SIG-M5 treated with dmso at 0.1 percent for 504 hours (cell line): ENCODE data around the gene PROC.
"Not testable (repeated sequence)": the region's sequence is repeated elsewhere in the genome, so short reads cannot be mapped to it uniquely, and the experiment has no call there.

Experiments used
- DNase-seq: peaks from one replicate; lab custom pipeline; 2025; ENCODE audit not compliant: unreplicated experiment; lab: John Stamatoyannopoulos, UW

The PROC gene

DNA sequence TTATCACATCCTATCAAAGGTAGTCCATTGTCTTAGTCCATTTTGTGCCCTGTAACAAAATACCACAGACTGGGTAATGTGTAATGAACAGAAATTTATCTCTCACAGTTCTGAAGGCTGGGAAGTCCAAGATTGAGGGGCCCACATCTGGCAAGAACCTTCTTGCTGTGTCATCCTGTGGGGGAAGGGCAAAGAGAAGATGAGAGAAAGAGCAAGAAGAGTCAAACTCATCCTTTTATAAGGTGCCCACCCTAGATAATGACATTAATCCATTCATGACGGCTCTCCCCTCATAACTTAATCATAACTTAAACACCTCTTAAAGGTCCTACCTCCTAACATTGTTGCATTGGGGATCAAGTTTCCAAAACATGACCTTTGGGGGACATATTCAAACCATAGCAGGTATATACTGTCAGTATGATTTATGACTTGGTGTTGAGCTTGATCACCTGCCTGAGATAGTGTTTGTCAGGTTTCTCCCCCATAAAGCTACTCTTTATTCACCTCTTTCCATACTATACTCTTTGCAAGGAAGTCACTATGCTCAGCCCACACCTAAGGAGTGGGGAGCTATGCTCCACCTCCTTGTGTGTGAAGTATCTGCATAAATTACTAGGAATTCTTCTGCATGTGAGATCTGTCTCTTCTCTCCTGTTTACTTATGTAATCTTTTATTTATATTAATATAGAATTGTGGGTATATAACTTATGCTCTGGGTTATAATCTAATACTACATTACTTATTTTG, 25.2 kb upstream of the PROC start:
- DNase-seq: no peak

DNA sequence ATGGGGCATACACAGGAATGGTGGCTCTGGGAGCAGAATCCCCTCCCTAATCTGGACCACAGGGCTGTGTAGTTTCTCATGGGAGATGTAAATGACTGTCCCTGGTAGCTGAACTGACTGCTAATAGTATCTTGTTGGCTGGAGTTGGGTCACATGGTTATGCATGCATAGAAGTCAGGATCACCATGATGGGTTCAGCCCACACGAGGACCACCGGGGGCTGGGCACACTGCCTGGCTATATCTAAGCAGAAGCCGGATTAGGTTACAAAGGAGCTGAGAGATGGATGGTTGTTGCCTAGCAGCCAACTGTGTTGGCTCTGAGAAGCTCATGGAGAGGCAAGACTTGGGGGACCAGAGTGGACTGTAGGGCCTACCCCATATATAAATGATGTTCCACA, 23.7 kb upstream of the PROC start:
- no peak for DNase-seq

DNA sequence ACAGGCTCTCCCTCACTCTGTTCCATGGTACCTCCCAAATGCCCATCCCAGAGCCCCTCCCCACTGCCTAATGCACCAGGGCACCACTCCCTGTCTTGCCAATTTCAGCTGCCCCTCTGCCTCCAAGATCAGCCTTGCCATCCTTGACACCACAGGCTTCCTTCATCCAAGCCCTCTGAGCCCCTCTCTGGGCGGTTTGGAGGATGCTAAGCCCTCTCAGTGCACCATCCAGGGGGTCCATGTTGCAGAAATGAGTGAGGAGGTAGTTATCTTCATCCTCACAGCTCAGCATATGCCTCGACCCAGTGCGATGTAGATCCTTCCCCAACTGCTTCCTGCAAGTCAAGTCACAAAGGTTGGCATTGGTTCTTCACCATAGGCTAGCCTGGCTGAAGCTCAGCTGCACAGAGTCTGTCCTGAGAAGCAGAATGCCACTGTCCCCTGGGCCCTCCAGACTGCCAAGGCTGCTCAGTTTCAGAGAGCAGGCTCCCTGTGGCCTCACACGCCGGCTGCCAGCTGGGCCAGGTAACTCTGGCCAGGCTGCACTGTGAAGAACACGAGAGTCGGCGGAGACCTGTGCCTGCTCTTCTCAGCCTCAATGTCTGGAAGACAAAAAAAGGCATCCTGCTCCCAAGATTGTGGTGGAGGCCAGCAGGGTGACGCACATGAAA, 20.5 kb upstream of the PROC start:
- no peak for DNase-seq

DNA sequence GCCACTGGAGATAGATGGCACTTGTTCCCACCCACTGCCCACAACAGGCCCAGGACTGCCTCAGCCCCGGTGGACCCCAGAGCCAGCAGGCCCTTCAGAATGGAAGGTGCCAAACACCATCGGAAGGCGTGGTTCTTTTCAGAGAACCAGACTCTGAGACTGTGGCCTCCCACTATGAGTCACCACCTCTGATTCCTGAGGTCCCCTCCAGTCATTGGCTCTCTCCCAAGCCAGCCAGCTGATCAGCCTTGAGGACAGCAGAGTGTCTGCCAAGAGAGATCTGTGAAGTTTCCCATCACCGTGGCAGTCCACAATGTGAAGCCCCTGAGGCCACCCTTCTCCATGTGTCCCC, 20.0 kb upstream of the PROC start:
- DNase-seq: peak; percentile 78

DNA sequence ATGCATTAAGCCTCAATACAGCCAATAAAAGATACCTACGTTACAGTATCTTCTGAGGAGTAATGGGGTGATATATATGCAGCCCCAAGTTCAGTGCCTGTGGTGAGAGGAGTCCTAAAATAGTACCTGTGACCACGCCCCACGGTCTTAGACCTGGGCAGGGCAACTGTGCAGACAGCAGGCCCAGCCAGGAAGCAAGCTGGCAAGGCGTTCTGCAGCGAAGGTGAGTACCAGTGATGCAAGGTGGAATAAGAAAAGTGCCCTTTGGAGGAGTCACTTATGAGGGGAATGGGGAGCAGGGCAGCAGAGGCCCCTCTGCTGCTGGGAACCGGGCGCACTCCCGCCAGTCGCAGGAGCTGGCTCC, 17.7 kb upstream of the PROC start:
- DNase-seq: no peak

DNA sequence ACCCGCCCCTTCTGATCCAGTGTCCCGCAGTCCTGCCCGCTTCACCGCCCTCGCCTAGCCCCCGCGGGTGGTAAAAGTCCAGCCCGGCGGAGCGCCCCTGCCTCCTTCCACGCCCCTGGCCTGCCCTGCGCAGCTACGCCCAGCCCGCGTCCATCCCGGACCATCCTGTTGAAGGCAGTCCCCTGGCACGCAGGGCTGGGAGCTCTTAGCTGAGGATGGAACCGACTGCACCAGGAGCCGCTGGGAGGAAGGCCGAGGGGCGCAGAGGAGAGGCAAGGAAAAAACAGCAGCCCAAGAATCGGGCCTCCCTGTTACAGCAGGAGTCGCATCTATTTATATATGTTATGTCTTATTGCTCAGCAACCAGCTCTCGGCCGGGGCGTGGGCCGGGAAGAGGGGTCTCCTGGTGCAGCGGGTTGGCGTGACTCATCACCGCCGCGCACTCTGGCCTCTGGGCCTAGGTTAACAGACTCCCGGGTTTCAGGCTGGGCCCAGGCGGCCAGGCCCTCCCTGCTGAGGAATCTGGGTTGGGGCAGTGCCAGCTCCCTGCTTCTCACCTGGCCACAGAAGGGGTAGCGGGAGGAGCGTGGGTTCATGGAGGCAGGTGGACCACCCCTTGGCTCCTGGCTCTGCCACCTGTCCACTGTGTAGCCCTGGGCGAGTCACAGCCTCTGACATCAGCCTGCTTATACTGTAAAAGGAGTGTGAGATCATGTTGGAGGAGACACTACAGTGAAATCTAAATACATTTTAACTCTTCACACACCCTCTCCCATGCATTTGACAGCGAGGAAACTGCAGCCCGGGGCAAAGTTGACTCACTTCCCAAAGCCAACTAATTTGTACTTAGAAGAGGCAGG, 17.1 kb upstream of the PROC start:
- DNase-seq: no peak

DNA sequence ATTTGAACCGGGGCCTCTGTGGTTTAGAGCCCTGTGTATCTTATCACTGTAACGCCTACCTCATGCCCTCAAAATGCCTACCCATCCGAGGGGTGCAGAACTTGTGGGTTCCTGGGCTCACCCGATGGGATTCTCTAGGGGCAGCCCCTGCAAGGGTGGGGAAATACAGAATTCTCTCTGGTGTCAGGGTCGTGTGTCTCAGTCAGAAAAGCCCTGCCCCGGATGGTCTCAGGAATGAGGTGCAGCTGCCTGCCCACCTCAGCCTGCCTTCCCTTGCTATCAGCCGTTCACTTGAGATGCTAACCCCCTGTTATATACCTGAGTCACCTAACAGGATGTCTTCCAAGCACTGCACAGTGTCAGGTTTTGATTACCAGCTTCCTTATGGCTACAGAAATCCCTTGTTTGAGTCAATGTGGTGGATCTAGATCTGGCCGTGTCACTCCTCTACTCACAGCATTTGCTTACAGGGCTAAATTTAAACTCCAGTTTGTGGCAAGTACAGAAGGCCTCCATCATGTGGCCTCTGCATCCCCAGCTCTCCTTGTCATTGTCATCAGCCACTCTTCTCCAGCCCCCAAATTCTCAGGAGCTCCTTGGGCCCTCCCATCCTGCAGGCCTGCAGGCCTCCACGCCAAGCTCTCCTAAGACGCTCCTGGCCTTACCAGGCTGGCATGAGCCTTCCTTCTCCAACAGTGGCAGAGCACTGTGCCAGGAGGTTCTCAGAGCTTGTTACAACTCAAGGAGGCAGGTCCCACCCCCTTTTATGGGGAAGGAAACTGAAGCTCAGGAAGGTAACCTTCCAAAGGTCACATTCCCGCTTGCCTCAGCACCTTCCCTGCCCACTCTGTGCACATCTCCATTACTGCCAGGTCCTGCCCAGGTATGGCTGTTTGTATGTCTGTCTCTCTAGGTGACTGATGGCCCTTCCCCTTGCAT, 16.2 kb upstream of the PROC start:
- DNase-seq: no peak

DNA sequence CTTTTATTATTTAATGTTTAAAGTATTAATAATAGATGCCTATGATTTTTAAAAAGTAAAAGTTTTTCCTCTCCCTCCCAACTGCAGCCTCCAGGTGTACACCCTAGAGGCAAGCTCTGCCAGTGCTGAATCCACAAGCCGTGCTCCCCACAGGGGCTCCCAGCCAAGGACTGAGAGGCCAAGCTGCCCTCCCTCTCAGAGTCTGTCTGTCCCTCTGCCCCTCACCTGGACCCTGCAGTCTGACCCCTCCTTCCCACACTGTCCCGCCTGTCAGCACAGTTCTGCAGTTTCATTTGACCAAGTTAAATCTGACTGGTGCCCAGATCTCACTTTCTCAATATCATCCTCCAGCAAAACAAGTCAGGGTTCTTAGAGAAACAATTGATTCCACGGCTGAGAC, 14.8 kb upstream of the PROC start:
- DNase-seq: no peak

DNA sequence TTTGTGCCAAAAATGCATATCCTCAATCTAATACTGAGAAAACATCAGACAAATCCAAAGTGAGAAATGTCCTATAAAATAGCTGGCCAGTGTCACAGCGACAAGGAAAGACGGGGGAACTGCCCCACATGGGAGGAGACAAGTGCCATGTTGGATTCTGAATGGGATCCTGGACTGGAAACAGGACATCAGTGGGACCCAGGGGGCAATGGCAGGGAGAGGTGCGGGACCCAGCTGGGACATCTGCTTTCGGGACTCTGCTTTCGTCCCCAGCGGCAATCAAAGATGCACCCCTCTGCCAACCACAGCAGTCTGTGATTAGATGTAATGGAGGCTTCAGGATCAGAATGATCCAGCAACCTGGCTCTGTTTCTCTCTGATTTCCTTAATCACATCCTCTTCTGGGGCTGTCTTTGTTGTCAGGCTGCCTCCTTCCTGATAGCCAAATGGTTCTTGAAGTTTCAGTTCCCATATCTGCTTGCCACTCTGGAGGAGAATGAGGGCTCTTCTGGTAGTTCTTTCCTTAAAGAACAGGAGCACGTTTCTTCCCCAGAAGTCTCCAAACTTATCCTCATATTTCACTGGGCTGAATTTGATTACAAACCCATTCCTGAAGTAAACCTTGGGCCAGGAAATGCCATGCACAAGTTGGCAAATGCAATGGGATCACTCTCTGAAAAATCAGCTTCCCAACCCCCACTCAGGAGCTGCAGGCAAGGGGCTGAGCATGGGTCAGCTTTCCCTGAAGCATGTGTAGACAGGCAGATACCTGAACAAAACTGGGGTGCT, 13.6 kb upstream of the PROC start:
- peak; percentile 84 for DNase-seq

DNA sequence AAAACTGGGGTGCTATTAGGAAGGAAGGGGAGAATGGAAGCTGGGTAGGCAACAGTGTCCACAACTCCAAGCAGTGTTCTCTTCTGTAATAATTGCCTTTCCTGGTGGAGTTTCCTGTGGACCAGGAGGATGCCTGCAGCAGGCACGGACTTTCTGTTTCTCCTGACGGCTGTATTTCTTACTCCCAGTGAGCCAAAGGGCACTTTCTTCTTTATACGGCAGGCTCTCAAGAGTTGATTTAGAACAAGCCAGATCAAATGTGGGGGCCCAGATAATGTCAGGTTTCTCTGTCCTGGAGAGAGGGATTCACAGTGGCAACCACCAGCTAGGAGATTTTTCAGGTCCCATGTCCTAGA, 13.0 kb upstream of the PROC start:
- DNase-seq: no peak

DNA sequence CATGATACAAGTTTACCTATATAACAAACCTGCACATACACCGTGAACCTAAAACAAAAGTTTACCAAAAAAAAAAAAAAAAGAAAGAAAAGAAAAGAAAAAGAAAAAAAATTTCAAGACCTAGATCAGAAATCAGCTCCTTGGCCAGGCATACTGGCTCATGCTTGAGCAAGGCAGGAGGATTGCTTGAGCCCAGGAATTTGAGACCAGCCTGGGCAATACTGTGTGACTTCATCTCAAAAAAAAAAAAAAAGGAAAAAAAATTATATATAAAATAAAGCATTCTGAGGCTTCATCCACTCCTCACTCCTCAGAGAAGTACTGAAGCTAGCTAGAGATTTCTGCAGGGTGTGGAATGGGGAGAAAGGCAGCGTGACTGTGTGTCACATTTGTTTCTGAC, 11.8 kb upstream of the PROC start:
- DNase-seq: no peak

DNA sequence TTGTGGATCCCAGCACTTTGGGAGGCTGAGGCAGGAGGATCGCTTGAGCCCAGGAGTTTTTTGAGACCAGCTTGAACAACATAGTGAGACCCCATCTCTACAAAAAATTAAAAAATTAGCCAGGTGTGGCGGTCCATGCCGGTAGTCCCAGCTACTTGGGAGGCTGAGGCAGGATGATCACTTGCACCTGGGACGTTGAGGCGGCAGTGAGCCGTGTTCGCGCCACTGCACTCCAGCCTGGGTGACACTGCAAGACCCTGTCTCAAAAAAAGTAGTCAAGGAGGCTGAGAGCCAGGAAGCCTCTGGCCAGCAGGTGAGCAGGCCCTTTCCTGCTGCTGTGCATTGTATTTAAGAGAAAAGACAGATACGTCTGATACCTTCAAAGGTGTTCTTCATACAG, 11.1 kb upstream of the PROC start:
- DNase-seq: no peak

DNA sequence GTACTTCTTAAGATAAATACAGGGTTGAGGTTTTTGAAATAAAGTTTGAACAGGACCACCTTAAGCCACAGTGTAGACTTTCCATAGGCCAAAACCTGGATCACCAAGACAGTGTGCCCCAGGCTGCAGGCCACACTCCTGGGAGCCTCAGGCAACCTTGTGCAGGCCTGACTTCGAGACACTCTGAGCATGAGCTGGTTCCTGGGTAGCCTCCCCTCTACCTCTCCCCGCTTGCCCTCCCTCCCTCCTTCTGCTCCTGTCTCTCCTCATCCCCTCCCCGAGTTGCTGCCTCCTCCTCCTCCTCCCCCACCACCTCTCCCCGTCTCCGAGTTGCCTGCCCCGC, 10.6 kb upstream of the PROC start:
- DNase-seq: peak; percentile 75

DNA sequence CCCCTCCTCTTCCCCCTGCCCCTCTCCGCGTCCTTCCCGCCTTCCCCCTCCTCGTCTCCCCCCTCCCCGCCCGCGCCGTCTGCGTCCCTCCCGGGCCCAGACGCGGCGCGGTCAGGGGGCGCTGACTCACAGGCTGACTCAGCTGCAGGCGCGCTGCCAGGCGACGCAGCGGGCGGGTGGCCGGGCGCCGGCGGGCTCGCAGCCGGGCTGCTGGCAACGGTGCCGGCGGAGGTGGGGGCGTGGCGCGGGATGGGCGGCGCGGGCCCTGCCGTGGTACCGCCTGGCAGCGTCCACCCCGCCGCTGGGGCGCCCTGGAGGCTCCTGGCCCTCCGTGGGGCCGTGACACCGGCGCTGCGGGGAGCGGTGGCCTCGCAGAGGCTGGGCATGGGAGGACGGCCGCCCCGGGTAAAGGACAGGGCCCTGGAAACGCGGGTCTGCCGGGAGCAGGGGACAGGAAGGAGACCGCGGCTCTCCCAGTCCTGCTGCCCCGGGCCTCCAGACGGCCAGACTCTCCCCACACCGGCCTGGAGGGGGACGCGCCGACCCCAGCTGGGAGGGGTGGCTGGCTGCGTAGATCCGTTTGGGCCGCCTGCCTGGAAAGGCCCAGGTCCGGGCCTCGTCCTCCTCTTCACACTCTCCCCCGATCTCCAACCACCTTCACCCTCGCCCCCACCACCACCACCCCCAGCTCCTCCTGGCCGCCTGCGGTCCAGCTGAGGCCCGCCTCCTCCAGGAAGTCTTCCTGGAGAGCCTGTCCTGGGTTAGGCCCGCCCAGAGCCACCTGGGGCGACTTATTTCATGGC, 10.0 kb upstream of the PROC start:
- peak; percentile 75 for DNase-seq

DNA sequence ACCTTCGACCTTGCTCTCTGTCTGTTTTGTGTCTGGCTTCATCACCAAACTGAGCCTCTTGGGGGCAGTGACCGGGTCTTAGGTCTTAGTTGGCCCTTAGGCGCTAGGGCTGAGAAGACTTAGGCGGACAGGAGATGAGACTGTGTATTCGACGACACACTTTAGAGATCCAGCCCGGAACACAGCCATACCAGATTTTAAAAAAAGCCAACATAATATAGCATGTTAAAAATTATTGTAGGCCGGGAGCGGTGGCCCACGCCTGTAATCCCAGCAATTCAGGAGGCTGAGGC, 9.5 kb upstream of the PROC start:
- no peak for DNase-seq

DNA sequence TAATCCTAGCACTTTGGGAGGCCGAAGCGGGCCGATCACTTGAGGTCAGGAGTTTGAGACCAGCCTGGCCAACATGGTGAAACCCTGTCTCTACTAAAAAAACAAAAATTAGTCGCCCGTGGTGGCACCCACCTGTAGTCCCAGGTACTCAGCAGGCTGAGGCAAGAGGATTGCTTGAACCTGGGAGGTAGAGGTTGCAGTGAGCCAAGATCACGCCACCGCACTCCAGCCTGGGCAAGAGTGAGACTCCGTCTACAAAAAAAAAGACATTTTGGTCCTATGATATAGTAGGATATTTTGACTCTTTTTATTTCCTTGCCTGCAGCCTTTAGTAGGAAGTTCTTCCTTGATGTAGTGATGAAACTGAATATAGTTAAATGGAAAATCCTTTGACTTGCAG, 8.5 kb upstream of the PROC start:
- not testable (repeated sequence) for DNase-seq

DNA sequence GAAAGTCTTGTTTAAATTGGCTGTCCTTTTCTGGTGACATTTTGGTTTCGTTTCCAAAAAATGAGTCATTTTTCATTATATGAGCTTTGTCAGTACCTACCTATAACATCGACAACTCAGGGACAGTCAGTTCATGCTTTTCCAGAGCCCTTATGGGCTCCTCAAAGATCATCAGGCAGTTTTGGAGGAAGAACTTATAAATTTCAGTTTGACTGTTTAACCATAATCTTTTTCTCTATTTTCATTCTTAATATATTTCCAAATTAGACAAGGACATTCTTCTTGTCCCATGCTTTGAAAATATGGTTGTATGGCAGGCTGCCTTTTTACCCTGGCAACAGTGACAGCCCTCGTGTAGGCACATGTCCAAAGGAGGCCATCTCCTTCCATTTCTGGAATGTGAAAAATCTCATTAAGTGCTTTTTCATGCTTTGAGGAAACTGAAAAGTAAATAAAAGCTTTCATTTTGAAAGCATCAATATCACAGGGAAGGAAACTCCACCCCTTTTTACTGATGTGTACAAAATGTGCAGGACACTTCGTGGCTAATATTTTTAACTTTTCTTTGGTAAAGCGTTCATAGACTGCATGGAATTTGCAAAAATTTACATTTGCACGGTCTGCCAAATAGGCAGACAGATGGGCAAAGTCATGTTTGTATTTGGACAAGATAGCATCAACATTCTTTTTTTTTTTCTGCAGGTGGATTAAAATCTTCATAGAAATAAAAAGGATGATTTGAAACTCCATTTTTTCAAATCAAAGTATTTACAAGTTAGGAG, 7.2 kb upstream of the PROC start:
- DNase-seq: peak; percentile 28

DNA sequence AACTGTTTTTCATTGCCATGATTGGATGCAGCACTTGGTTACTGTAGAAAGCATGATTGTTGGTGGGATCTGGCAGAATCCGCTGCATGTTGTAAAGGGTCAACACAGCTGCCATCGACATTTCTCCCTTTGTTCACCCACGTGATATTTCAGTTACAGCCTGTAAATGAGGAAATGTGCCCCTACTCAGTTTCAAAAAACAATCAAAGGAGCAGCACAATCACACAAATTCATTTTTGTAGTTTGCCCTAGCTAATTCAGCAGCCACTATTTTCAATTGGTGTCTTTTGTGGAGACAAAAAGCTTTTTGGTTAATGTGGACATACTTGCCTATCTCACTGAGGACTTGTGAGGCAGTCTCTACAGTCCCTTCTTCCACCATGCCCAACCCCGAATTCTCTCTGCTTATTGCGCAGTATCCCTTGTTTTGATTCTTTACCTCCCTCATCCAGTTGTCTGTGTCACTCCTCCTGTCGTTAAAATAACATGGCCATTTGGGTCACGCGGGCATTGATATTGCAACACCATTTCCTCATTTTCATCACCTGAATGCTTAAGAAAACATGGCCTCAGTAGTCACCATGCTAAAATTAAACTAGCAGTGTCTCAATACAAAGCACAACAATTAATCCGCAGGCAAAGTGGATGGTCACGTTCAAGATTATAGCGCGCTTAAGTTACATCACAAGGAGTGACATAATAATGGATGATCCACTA, 6.4 kb upstream of the PROC start:
- DNase-seq: peak; percentile 97
